ENCODE results near the gene SETDB1. TPM values are rescaled to one million over a fixed set of nuclear protein-coding genes. Genes with fewer than 3 reads are reported as not detected.
A peak's percentile ranks its signal among the peaks of the same experiment; 100 is the strongest.
"Not testable (repeated sequence)": the region's sequence is repeated elsewhere in the genome, so short reads cannot be mapped to it uniquely, and the experiment has no call there.

SETDB1 gene
- total RNA-seq (10 to 100 TPM; 12.6 to 52.9 (median 33.9) TPM), polyA plus RNA-seq (10 to 100 TPM; 28.9 to 50.4 (median 41.3) TPM)
- long read RNA-seq, donor 1, partial matches to known transcripts = 0 of 5 reads
- long read RNA-seq, donor 1, other reads (novel, unspliced or antisense) = 0 of 5 reads
- long read RNA-seq, donor 2, partial matches to known transcripts = 0 of 1 reads
- long read RNA-seq, donor 2, other reads (novel, unspliced or antisense) = 0 of 1 reads
- long read RNA-seq, donor 3 = 0 reads
- long read RNA-seq, donor 4, partial matches to known transcripts = 2 of 4 reads
- long read RNA-seq, donor 4, other reads (novel, unspliced or antisense) = 2 of 4 reads
- long read RNA-seq, donor 5, partial matches to known transcripts = 2 of 9 reads
- long read RNA-seq, donor 5, other reads (novel, unspliced or antisense) = 6 of 9 reads
- long read RNA-seq, donor 6, partial matches to known transcripts = 2 of 6 reads
- long read RNA-seq, donor 6, other reads (novel, unspliced or antisense) = 3 of 6 reads
- long read RNA-seq, donor 7, full-length matches to known transcripts = 2 of 2 reads
- long read RNA-seq, donor 7, partial matches to known transcripts = 0 of 2 reads
- long read RNA-seq, donor 7, other reads (novel, unspliced or antisense) = 0 of 2 reads
- long read RNA-seq, donor 8, full-length matches to known transcripts = 1 of 1 reads
- long read RNA-seq, donor 8, partial matches to known transcripts = 0 of 1 reads
- long read RNA-seq, donor 8, other reads (novel, unspliced or antisense) = 0 of 1 reads
- long read RNA-seq, donor 9, partial matches to known transcripts = 72 of 145 reads
- long read RNA-seq, donor 9, other reads (novel, unspliced or antisense) = 71 of 145 reads
- long read RNA-seq, donor 10, partial matches to known transcripts = 0 of 1 reads
- long read RNA-seq, donor 10, other reads (novel, unspliced or antisense) = 0 of 1 reads

- intact Hi-C loops (cut with DNase I) = no loop called here
- 0 to 1% (median 0%) methylated on average over 39 of the region's 39 CpGs for WGBS, 4 donors
- TF ChIP-seq POLR2A (IDR thresholded peaks at IDR 0.05) (peak in 1 of 2 donors; percentile 68), CTCF (IDR thresholded peaks at IDR 0.05) (no peak)
Observed at GRCh38 chr1:150926097-150926741, at the start of gene SETDB1. SETDB1 (plus strand) TSS chr1:150926363; CDS start chr1:150927715, 1,352 bp downstream.

DNA sequence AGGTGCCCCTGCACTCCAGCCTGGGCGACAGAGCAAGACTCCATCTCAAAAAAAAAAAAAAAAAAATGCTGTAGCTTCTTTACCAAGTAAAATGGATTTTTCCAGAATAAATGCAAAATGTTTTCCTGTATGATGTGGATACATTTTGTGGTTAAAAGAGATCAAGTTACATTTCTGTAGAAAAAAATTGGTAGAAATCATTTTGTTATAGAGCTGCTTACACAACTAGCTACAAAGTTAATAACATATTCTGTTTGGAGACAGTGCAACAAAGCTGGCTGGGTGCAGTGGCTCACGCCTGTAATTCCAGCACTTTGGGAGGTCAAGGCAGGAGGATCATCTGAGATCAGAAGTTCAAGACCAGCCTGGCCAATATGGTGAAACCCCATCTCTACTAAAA lies 47.2 kb upstream of the SETDB1 start:
- intact Hi-C loops (cut with DNase I); DNase-seq; H3K27ac ChIP-seq; H3K4me3 ChIP-seq; H3K27me3 ChIP-seq; H3K36me3 ChIP-seq (replicated peaks in 1 of 2); H3K9me3 ChIP-seq (replicated peaks in 1 of 3): not testable (repeated sequence)
- H3K4me1 ChIP-seq (replicated peaks in 1 of 2) = peaks cover 14 to 22% of the 10 kb centered on the region in 2 donors
- WGBS, 4 donors = 70 to 87% (median 76%) methylated on average over 2 of the region's 2 CpGs

More at GRCh38 chr1:150926097-150926741, at the start of gene SETDB1:
- Histone ChIP-seq H3K27me3 (no peaks in the 10 kb centered on the region), H3K27ac (peak within 1 kb of the TSS; percentile 26 to 89 (median 78)), H3K4me3 (peak within 1 kb of the TSS in 3 of 4 donors; percentile 85 to 99 (median 98)), H3K36me3 (replicated peaks in 1 of 2) (peaks cover 0 to 32% of the 10 kb centered on the region in 2 donors), H3K9me3 (replicated peaks in 1 of 3) (no peaks in the 10 kb centered on the region), H3K4me1 (replicated peaks in 1 of 2) (peaks cover 4 to 16% of the 10 kb centered on the region in 2 donors)
- peak; percentile 96 to 99 (median 97) for DNase-seq

GRCh38 chr1:150881331-150882070 lies 44.7 kb upstream of the SETDB1 start:
- Histone ChIP-seq H3K36me3 (replicated peaks in 1 of 2) (no peaks in the 10 kb centered on the region), H3K27me3 (no peaks in the 10 kb centered on the region), H3K4me3 (no peak overlapping the region), H3K27ac (peak overlapping the region in 3 of 5 donors; percentile 24 to 55 (median 53)), H3K4me1 (replicated peaks in 1 of 2) (peaks cover 3 to 11% of the 10 kb centered on the region in 2 donors), H3K9me3 (replicated peaks in 1 of 3) (no peaks in the 10 kb centered on the region)
- DNase-seq = peak in 1 of 7 donors; percentile 34
- WGBS, 4 donors = 43 to 48% (median 44%) methylated on average over 2 of the region's 2 CpGs
- intact Hi-C loops (cut with DNase I) = no loop called here
- no peak for TF ChIP-seq POLR2A (IDR thresholded peaks at IDR 0.05)
- TF ChIP-seq CTCF (IDR thresholded peaks at IDR 0.05) = no peak

GRCh38 chr1:150883121-150883520 lies 43.0 kb upstream of the SETDB1 start:
- WGBS, 4 donors = 83 to 92% (median 90%) methylated on average over 5 of the region's 5 CpGs
- H3K4me3 ChIP-seq; H3K36me3 ChIP-seq (replicated peaks in 1 of 2); DNase-seq; H3K9me3 ChIP-seq (replicated peaks in 1 of 3); H3K27ac ChIP-seq; H3K27me3 ChIP-seq; intact Hi-C loops (cut with DNase I); H3K4me1 ChIP-seq (replicated peaks in 1 of 2): not testable (repeated sequence)

Data from adrenal gland (tissue), 19 donors.